ENCODE measurements around the gene PCDHGB7.
"Not testable (repeated sequence)": the region's sequence is repeated elsewhere in the genome, so short reads cannot be mapped to it uniquely, and the experiment has no call there.

The PCDHGB7 gene

GRCh38 chr5:141417494-141418172 lies at the start of gene PCDHGB7:
TSS of gene PCDHGB7 (plus strand) at chr5:141417677. CDS start at chr5:141417860, 183 bp downstream.
- peak; percentile 33 for DNase-seq (ENCODE audit: low spot score)

GRCh38 chr5:141369994-141370848 lies 47.3 kb upstream of the PCDHGB7 start, which contains the start of gene PCDHGB3:
TSS of gene PCDHGB3 (plus strand) at chr5:141370242. CDS start at chr5:141370395, 153 bp downstream.
- DNase-seq (ENCODE audit: low spot score), result peak; percentile 41

- DNase-seq (ENCODE audit: low spot score), result no peak
Observed at GRCh38 chr5:141371572-141372475, 45.7 kb upstream of the PCDHGB7 start.

GRCh38 chr5:141373673-141374317 lies 43.7 kb upstream of the PCDHGB7 start, which contains the start of gene PCDHGA6:
TSS of gene PCDHGA6 (plus strand) at chr5:141373891. CDS start at chr5:141374084, 193 bp downstream.
- peak; percentile 8 for DNase-seq (ENCODE audit: low spot score)

GRCh38 chr5:141374627-141375026 lies 42.9 kb upstream of the PCDHGB7 start:
- DNase-seq (ENCODE audit: low spot score), result no peak

GRCh38 chr5:141375444-141376155 lies 41.9 kb upstream of the PCDHGB7 start:
- DNase-seq (ENCODE audit: low spot score), result not testable (repeated sequence)

- DNase-seq (ENCODE audit: low spot score), result no peak
Observed at GRCh38 chr5:141382469-141383294, 34.8 kb upstream of the PCDHGB7 start, which contains the start of gene PCDHGA7. TSS of gene PCDHGA7 (plus strand) at chr5:141382742. CDS start at chr5:141382900, 158 bp downstream.

GRCh38 chr5:141383345-141383744 lies 34.1 kb upstream of the PCDHGB7 start:
- no peak for DNase-seq (ENCODE audit: low spot score)

- DNase-seq (ENCODE audit: low spot score), result no peak
Observed at GRCh38 chr5:141384471-141385267, 32.8 kb upstream of the PCDHGB7 start.

- peak; percentile 22 for DNase-seq (ENCODE audit: low spot score)
Observed at GRCh38 chr5:141387557-141388311, 29.7 kb upstream of the PCDHGB7 start, which contains the start of gene PCDHGB4. TSS of gene PCDHGB4 (plus strand) at chr5:141387698. CDS start at chr5:141387885, 187 bp downstream.

- DNase-seq (ENCODE audit: low spot score), result no peak
Observed at GRCh38 chr5:141388661-141389060, 28.8 kb upstream of the PCDHGB7 start.

- DNase-seq (ENCODE audit: low spot score), result no peak
Observed at GRCh38 chr5:141389153-141390042, 28.1 kb upstream of the PCDHGB7 start.

GRCh38 chr5:141392429-141393198 lies 24.9 kb upstream of the PCDHGB7 start, which contains the start of gene PCDHGA8:
TSS of gene PCDHGA8 (plus strand) at chr5:141392633. CDS start at chr5:141392814, 181 bp downstream.
- no peak for DNase-seq (ENCODE audit: low spot score)

- DNase-seq (ENCODE audit: low spot score), result no peak
Observed at GRCh38 chr5:141393267-141393666, 24.2 kb upstream of the PCDHGB7 start.

GRCh38 chr5:141394401-141395187 lies 22.9 kb upstream of the PCDHGB7 start:
- DNase-seq (ENCODE audit: low spot score), result not testable (repeated sequence)

All from CD4-positive, alpha-beta T cell treated with Interleukin-2 at 100 ng/mL for 4 hours (primary cell).